Muscle layer of duodenum (tissue), 2 donors: ENCODE results near the gene FSTL5.

Experiments used
- H3K27ac ChIP-seq: one replicate; pipeline ENCODE4 v1.7.0; 2013; ENCODE audit warnings: mild to moderate bottlenecking, low read length
- H3K27me3 ChIP-seq: one replicate; pipeline ENCODE4 v1.7.0; 2013; ENCODE audit warnings: low read depth, mild to moderate bottlenecking, control low read depth, low read length
- H3K36me3 ChIP-seq, 2 donors: one replicate each; pipeline ENCODE4 v1.7.0; 2013; ENCODE audit warnings: low read length in 2 of 2, control low read depth in 1 of 2, mild to moderate bottlenecking in 1 of 2; ENCODE audit not compliant: insufficient read depth in 2 of 2, control insufficient read depth in 1 of 2
- H3K4me1 ChIP-seq, 2 donors: one replicate each; pipeline ENCODE4 v1.7.0; 2013; ENCODE audit warnings: low read length in 2 of 2, mild to moderate bottlenecking in 2 of 2, control low read depth in 1 of 2, moderate library complexity in 1 of 2; ENCODE audit not compliant: insufficient read depth in 2 of 2, control insufficient read depth in 1 of 2
- H3K4me3 ChIP-seq, 2 donors: one replicate each; pipeline ENCODE4 v1.7.0; 2013; ENCODE audit warnings: low read length in 2 of 2, low read depth in 1 of 2, mild to moderate bottlenecking in 1 of 2
- H3K9me3 ChIP-seq, 2 donors: one replicate each; pipeline ENCODE4 v1.7.0; 2013; ENCODE audit warnings: low read length in 2 of 2, control low read depth in 1 of 2, mild to moderate bottlenecking in 1 of 2; ENCODE audit not compliant: control insufficient read depth in 1 of 2
- donor health status: healthy.

Gene FSTL5

DNA sequence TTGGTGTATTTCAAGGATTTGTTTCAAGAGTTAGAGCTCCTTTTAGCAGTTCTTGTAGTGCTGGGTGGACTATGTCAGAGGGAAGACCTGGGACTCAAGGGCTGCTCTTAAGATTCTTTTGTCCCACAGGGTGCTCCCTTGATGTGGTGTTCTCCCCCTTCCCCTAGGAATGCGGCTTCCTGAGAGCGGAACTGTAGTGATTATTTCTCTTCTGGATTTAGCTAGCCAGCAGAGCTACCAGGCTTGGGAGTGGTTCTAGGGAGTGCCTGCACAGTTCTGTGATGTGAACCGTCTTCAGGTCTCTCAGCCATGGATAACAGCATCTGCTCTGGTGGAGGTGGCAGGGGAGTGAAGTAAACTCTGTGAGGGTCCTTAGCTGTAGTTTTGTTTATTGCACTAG lies 336.8 kb downstream of the FSTL5 start:
- Histone ChIP-seq H3K4me3 (no peak overlapping the region), H3K36me3 (no peaks in the 10 kb centered on the region), H3K9me3 (peaks cover 0 to 13% of the 10 kb centered on the region in 2 donors), H3K27me3 (no peaks in the 10 kb centered on the region), H3K4me1 (no peaks in the 10 kb centered on the region), H3K27ac (no peak overlapping the region)

DNA sequence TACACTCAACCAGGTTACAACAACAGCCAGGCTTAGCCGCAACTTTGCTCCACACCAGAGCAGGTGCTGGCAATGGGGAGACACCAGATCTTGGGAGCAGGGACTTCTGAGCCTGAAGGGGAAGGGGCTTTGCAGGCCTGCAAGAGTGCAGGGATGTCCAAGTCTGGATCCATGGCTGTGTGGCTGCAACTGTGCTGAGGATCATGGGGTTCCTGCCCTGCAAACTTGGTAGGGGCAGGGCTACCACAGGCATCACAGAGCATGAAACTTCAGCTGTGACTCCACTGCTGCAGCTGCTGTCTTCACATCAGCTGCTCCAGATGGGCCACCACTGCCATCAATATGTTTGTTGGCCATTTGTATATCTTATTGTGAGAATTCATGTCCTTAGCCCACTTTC lies 340.4 kb downstream of the FSTL5 start:
- Histone ChIP-seq H3K27me3 (no peaks in the 10 kb centered on the region), H3K4me1 (no peaks in the 10 kb centered on the region), H3K9me3 (peaks cover 0 to 13% of the 10 kb centered on the region in 2 donors)

GRCh38 chr4:161822174-161822573 lies 341.6 kb downstream of the FSTL5 start:
- Histone ChIP-seq H3K9me3 (peaks cover 0 to 13% of the 10 kb centered on the region in 2 donors), H3K27ac (no peak overlapping the region), H3K36me3 (no peaks in the 10 kb centered on the region), H3K4me3 (no peak overlapping the region), H3K27me3 (no peaks in the 10 kb centered on the region), H3K4me1 (no peaks in the 10 kb centered on the region)

More for the DNA sequence above, 340.4 kb downstream of the FSTL5 start:
- Histone ChIP-seq H3K27ac (no peak overlapping the region), H3K4me3 (no peak overlapping the region), H3K36me3 (no peaks in the 10 kb centered on the region)

GRCh38 chr4:161817914-161818313 lies 345.9 kb downstream of the FSTL5 start:
- H3K4me1 ChIP-seq = no peaks in the 10 kb centered on the region
- H3K27ac ChIP-seq = no peak overlapping the region
- no peaks in the 10 kb centered on the region for H3K36me3 ChIP-seq
- H3K9me3 ChIP-seq = peaks cover 0 to 7% of the 10 kb centered on the region in 2 donors
- H3K4me3 ChIP-seq = no peak overlapping the region
- H3K27me3 ChIP-seq = no peaks in the 10 kb centered on the region

- no peak overlapping the region for H3K27ac ChIP-seq
- H3K36me3 ChIP-seq = no peaks in the 10 kb centered on the region
- no peaks in the 10 kb centered on the region for H3K4me1 ChIP-seq
- no peaks in the 10 kb centered on the region for H3K9me3 ChIP-seq
- H3K4me3 ChIP-seq = no peak overlapping the region
- no peaks in the 10 kb centered on the region for H3K27me3 ChIP-seq
These were observed 346.8 kb downstream of the FSTL5 start for GRCh38 chr4:161816958-161817357.

GRCh38 chr4:161815841-161816240 lies 348.0 kb downstream of the FSTL5 start:
- no peaks in the 10 kb centered on the region for H3K27me3 ChIP-seq

DNA sequence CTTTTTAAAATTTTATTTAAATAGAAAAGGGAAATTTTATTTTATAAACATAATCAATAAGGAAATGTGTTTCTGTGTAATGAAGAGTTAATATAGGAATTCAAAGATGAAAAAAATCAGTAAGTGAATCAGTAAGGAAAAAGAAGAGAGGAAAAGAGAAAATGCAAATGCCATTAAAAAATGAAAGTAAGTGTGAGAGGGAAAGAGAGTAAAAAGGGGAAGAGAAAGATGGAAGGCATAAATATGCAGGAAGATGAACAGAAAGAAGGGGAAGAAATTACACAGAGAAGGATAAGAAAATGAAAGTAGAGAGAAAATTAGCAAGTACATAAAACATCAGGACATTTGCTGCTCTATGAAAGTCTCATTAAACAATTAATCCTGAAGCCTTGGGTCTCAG lies 349.9 kb downstream of the FSTL5 start:
- H3K27ac ChIP-seq = no peak overlapping the region
- H3K4me1 ChIP-seq = no peaks in the 10 kb centered on the region
- no peaks in the 10 kb centered on the region for H3K27me3 ChIP-seq
- no peaks in the 10 kb centered on the region for H3K9me3 ChIP-seq
- no peaks in the 10 kb centered on the region for H3K36me3 ChIP-seq
- H3K4me3 ChIP-seq = no peak overlapping the region

More at GRCh38 chr4:161815841-161816240, 348.0 kb downstream of the FSTL5 start:
- Histone ChIP-seq H3K4me1 (no peaks in the 10 kb centered on the region), H3K9me3 (no peaks in the 10 kb centered on the region), H3K4me3 (no peak overlapping the region), H3K36me3 (no peaks in the 10 kb centered on the region), H3K27ac (no peak overlapping the region)

GRCh38 chr4:161813389-161813788 lies 350.4 kb downstream of the FSTL5 start:
- H3K36me3 ChIP-seq = no peaks in the 10 kb centered on the region
- H3K27ac ChIP-seq = no peak overlapping the region
- H3K27me3 ChIP-seq = no peaks in the 10 kb centered on the region
- H3K4me1 ChIP-seq = no peaks in the 10 kb centered on the region
- H3K9me3 ChIP-seq = no peaks in the 10 kb centered on the region
- H3K4me3 ChIP-seq = no peak overlapping the region

- Histone ChIP-seq H3K36me3 (no peaks in the 10 kb centered on the region), H3K27ac (no peak overlapping the region), H3K4me3 (no peak overlapping the region), H3K4me1 (no peaks in the 10 kb centered on the region), H3K9me3 (no peaks in the 10 kb centered on the region), H3K27me3 (no peaks in the 10 kb centered on the region)
These were observed 360.6 kb downstream of the FSTL5 start for GRCh38 chr4:161803171-161803570.

DNA sequence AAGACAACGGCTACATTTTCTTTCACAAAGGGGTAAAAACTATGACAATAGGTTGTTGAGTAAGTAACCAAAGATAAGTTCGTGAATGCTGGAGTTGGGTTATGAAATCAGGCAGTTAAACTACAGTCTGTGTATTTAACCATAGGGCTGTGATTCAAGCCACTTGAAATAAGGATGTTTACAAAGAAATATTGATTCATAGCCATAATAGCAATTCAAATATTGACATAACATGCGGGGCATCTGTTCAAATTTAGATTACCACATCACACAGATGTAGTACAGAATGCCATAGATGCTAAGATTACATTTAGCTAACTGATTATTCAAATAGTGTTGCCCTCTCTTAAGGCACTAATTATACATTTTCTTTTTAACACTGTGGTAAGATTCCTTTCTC lies 364.1 kb downstream of the FSTL5 start:
- Histone ChIP-seq H3K4me1 (no peaks in the 10 kb centered on the region), H3K27ac (no peak overlapping the region), H3K36me3 (no peaks in the 10 kb centered on the region), H3K4me3 (no peak overlapping the region), H3K27me3 (no peaks in the 10 kb centered on the region), H3K9me3 (no peaks in the 10 kb centered on the region)

- H3K27me3 ChIP-seq = no peaks in the 10 kb centered on the region
- H3K4me3 ChIP-seq = no peak overlapping the region
- H3K4me1 ChIP-seq = no peaks in the 10 kb centered on the region
- no peak overlapping the region for H3K27ac ChIP-seq
- no peaks in the 10 kb centered on the region for H3K36me3 ChIP-seq
- no peaks in the 10 kb centered on the region for H3K9me3 ChIP-seq
These were observed 370.8 kb downstream of the FSTL5 start for GRCh38 chr4:161792991-161793390.

DNA sequence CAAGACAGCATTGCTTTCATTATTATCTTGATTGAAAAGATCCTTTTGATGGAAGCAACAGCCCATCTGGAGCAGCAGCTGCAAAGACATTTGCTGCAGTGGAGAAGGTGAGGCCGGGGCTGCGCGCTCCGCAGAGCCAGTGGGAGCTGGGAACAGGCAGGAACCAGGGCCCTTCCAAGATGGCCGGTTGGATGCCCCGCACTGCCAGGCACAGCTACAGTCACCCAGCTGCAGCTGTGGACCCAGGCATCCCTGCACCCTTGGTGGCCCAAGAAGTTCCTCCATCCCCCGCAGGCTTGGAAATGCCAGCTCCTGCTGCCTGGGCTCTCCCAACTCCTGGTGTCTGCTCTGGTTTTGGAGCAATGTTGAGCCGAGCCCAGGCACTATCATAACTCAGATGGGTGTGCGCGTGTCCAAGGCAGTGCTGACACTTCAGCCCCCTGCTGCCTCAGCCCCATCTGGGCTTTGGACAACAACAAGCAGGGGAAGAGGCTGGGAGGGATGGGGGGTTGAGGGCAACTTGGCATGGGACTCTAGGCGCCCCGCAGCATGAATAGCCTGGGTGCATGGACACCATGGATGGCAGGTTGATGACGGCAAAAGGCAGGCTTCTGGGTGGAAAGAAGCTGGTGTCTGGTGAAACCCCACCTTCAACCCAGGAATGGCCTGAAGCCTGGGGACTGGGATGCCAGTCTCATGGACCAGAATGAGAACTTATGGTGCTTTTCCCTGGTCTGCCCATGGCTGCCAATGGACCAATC lies 371.8 kb downstream of the FSTL5 start:
- no peak overlapping the region for H3K27ac ChIP-seq
- no peak overlapping the region for H3K4me3 ChIP-seq
- no peaks in the 10 kb centered on the region for H3K9me3 ChIP-seq
- no peaks in the 10 kb centered on the region for H3K4me1 ChIP-seq
- H3K27me3 ChIP-seq = no peaks in the 10 kb centered on the region
- H3K36me3 ChIP-seq = no peaks in the 10 kb centered on the region
